Measurements from ENCODE around the gene CC2D1A.
"Not testable (repeated sequence)": the region's sequence is repeated elsewhere in the genome, so short reads cannot be mapped to it uniquely, and the experiment has no call there.

The CC2D1A gene

DNA sequence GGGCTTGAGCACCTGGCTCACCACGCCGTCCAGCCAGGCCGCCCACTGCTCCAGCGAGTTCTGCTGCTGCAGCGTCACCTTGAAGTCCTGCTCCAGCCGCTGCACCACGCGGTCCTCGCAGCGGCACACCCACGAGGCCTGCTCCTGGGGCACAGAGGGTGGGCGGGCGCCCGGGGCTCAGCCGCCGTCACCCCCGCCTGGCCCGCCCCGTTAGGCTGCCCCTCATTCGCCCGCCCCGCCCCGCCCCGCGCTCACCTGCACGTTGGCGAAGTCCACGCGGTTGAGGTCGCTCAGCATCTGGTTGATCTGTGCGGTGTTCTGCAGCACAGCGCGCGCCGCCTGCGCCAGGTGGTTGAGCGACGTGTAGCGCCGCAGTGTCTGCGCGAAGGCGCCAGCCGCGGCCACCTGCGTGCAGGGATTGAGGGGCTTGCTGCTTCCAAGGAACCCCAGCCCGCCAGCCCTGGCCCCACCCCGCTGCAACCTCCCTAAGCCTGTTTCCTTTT is 57.7 kb downstream of the CC2D1A start:
- no peak for DNase-seq

DNA sequence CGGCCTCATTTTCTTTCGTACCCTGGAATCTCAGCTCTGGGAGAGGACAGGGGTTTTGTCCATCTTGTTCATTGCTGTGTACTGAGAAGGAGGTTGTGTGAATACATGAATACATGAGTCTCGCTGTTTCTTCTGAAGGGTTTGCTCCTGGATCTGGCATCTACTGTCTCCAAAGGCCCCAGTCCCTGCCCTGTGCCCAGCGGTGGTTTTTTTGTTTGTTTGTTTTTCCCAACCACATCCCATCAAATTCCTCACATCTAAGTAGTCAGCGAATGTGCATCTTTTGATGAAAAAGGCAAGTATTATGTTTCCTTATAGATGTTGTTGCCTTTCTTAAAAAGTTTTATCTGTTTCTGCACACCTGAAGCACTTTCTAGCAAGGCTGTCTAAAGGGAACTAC is 58.8 kb downstream of the CC2D1A start:
- no peak for DNase-seq

DNA sequence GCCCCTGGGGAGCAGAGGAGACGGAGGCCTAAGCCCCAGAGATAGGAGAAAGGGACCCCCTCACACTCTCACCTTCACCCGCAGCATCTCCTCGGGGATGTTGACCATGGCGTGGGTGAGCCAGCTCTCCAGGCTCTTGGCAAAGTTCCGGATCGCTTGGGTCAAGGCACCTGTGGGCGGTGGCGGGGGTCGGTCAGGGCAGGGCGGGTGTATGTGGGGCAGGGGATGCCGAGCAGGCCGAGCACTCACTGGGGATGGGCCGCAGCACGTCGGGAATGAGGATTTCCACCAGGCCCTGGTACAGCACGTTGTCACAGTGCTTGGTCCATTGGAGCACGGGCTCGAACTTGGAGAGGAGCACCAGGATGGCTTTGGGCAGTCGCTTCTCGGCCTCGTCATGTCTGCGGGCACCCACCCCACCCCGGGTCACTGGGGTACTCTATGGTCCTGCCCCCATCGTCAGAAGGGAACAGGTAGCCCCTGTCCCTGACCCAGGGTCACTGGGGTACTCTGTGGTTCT is 59.4 kb downstream of the CC2D1A start:
- DNase-seq = peak; percentile 50

DNA sequence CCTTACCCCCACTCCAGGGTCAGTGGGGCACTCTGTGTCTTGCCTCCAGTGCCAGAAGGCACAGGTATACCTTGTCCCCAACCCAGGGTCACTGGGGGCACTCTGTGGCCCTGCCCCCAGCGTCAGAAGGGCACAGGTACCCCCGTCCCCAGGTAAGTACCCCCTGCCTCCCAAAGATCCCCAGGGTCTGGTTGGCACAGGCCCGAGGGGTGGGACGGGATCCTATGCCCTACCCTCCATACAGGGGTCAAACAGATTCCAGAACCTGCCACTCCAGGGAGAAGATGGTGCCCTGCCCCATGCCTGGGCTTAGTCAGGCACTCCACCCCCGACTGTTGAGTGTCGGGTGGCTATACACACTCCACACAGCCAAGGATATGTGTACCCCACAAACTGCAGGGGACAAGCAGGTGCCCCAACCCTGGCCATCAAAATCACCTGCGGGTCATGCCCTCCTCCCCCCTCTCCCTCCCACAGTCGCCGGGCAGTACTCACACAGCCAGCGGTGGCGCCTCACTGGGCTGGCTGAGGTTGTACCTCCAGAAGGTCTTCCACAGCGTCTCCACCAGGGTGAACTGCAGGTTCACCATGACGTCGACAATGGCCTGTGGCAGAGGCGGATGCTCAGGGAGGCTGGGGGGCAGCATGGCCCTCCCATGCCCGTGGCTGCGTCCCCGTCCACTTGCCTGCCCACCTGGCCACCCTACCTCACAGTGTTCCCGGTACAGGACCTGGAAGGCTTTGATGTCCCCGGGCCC is 60.1 kb downstream of the CC2D1A start:
- no peak for DNase-seq

DNA sequence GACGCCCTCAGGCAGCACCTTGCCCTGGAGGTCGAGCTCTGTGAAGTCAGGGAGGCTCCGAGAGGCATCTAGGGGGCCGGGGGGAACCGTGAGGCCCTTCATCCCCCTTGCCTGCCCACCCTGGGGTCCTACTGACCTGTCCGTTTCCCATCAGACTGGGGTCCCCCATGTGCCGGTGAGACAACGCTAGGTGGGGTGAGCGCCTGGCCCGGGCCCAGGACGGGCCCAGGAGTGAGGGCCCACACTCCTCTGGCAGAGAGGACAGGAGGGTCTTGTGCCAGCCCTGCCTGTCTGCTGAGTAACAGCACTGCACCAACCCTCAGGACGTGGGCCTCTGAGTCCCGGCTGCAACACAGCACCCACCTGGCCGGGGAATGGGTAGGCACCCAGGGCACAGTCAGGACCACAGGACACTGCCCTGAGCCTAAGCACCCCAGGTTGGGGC is 60.7 kb downstream of the CC2D1A start:
- DNase-seq = no peak

DNA sequence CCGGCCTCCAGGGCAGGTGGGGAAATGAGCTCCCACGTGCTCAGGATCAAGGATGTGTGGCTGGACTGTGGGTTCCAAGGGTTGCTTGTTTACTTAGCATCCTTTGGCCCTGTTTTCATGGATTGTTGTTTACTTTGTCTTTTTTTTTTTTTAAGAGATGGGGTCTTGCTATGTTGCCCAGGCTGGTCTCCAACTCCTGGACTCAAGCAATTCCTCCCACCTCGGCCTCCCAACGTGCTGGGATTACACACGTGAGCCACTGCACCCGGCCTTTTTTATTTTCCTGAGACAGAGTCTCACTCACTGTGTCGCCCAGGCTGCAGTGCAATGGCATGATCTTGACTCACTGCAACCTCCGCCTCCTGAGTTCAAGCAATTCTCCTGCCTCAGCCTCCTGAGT is 61.2 kb downstream of the CC2D1A start:
- not testable (repeated sequence) for DNase-seq

DNA sequence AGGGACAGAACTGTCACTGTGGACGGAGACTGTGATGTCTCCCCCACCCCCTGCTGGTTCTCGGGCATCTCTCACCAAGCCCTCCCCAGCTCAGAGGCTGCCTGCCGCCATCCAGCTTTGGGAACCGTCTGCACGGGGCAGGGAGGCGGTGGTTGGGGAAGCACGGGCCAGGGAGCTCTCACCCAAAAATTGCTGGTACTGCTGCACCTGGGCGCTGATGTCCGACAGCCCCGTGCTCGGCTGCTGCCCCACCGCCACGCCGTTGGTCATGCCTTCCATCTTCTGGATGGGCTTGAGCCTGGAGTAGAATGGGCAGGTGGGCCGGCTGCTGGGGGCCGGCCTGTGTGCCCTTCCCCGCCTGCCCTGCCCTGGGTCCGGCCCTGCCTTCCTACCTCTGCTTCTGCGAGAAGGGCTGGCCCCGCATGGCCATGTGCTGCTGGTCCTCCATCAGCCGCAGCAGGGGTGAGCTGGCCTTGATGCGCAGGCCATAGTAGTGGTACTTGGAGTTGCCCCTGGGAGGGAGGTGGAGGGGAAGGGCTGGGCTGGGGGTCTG is 62.5 kb downstream of the CC2D1A start:
- no peak for DNase-seq

DNA sequence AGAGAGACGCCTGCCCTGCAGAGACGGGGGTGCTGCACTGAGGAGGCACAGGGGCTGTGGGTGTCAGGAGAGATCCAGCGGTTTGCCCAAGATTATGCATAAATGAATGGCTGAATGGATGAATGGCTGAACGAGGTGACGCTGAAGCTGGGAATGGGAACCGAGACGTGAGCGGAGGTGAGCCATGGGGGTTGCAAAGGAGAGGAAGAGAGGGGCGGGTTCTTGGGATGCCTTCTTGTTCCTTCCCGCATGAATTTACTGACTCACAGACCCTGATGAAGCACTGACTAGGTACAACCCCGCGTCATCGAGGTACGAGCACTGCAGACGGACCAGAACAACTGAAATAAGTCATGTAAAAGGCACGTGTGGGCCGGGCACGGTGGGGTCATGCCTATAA is 63.0 kb downstream of the CC2D1A start:
- no peak for DNase-seq

DNA sequence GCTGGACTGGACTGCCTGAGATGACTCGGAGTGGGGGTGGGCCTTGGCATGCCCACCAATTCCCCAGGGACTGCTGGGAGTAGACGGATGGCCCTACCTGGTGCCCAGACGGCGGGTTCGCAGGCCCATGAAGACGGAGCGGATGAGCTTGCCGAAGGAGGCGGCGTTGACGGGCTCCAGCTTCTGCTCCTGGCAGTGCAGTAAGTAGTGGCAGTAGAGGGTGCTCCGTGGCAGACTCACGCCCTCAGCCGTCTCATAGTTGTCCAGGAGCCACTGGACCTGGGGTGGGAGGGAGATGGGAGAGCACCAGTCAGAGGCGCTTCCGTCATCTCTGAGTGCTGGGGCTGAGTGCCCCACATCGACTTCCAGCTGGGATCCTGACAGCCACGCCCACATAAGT is 63.9 kb downstream of the CC2D1A start:
- DNase-seq = no peak

DNA sequence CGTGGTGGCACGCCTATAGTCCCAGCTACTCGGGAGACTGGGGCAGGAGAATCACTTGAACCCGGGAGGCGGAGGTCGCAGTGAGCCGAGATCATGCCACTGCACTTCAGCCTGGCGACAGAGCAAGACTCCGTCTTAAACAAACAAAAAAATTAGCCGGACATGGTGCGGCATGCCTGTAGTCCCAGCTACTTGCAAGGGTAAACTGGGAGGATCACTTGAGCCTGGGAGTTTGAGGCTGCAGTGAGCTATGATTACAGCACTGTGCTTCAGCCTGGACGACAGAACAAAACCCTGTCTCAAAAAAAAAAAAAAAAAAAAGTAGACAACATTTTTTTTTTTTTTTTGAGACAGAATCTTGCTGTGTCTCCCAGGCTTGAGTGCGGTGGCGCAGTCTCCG is 65.9 kb downstream of the CC2D1A start:
- not testable (repeated sequence) for DNase-seq

DNA sequence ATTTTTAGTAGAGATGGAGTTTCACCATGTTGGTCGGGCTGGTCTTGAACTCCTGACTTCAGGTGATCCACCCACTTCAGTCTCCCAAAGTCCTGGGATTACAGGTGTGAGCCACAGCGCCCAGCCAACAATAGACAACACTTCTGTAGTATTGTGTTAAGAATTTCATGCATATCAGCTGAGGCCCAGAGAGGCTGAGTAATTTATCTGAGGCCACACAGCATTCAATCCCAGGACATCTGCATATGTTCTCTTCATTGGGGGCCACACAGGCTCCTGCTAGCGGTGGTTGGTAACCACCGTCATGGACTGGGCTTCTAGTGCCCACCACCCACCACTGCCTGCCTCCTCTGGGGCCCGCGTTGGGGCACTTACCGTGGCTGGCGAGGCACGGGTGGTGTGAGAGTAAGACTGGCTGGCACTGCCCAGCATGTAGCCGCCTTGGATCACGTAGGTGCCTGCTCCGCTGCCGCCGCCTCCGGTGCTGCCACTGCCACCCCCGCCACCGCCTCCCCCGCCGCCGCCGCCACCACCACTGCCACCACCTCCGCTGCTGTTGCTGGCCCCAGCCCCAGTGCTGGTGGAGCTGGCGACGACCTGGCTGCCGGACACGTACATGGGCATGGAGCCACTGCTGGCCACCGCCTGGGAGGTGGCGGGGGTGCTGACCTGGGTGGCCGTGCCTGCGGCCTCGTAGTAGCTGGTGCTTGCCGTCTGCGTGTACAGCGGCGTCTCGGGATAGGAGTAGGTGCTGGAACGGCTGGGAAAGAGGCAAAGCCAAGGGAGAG is 66.6 kb downstream of the CC2D1A start:
- no peak for DNase-seq

DNA sequence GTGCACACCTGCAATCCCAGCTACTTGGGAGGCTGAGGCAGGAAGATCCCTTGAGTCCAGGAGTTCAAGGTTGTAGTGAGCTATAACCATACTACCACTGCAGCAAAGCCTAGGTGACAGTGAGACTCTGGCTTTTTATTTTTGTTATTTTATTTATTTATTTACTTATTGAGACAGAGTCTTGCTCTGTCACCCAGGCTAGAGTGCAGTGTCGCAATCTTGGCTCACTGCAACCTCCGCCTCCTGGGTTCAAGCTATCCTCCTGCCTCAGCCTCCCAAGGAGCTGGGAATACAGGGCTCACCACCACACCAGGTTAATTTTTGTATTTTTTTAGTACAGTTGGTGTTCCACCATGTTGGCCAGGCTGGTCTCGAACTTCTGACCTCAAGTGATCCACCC is 67.5 kb downstream of the CC2D1A start:
- not testable (repeated sequence) for DNase-seq

DNA sequence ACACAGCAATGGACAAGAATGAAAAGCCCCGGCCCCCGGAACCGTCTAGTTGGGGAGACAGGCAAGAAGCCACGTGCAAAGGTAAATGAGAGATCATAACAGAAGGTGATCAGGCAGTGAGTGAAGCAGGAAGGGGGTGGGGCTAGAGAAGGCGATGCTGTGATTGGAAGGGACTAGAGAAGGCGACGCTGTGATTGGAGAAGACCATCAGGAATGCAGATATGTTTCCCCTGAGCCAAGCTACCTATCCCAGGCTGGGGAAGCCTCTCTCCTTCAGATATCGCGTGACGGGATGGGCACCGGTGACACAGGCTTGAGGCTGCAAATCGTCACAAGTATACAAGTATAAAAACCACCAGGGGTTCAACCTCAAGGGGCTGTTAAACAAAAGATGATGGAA is 68.1 kb downstream of the CC2D1A start:
- DNase-seq = peak; percentile 93

DNA sequence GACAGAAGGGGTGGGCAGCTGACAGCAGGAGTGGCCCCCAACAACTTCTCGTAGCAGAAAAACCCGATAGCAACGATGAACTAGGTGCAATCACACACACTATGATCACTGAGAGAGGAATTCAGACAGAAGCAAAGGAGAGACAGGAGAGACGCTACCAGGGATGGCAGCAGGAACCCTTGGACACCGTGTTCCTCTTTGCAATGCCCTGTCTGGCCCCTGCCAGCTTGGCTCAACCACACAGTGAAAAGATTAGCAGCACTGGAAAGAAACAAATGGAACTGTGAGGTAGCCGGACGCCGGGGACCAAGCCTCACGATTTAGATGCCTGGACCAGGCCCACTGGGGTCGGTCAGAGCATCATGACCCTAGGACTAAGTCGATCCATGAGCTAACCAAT is 69.9 kb downstream of the CC2D1A start:
- DNase-seq = no peak

DNA sequence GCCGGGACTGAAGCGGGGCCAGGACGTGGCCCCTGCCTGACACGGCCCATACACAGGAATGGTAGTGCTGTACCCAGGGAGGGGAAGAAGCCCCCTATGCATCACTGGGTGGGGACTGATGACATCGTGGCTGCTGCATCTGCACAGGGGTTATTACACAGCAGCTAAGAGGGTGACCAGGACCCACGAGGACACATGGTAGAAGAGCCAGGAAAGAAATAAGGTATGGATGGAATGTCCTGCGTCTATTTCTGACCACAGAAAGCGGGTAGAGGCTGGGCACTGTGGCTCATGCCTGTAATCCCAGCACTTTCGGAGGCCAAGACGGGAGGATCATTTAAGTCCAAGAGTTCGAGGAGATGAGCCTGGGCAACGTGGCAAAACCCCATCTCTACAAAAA is 70.4 kb downstream of the CC2D1A start:
- DNase-seq = no peak

DNA sequence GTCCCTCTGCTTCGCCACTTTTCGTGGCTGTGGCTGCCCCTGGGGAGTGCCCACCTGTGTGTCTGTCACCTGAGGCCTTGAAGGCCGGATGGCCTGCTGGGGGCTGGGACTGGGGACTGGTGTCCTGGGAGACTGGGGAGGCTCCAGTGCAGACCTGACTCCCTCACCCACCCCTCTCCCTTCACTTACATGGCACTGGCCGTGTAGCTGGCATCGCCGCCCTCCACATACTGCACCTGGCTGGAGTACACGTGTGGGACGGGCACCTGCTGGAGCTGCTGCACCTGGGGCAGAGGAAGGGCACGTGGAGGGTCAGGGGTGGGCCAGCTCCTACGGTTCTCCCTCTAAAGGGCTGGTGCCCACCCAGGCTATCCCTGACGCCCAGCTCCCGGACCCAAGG is 71.8 kb downstream of the CC2D1A start:
- no peak for DNase-seq

DNA sequence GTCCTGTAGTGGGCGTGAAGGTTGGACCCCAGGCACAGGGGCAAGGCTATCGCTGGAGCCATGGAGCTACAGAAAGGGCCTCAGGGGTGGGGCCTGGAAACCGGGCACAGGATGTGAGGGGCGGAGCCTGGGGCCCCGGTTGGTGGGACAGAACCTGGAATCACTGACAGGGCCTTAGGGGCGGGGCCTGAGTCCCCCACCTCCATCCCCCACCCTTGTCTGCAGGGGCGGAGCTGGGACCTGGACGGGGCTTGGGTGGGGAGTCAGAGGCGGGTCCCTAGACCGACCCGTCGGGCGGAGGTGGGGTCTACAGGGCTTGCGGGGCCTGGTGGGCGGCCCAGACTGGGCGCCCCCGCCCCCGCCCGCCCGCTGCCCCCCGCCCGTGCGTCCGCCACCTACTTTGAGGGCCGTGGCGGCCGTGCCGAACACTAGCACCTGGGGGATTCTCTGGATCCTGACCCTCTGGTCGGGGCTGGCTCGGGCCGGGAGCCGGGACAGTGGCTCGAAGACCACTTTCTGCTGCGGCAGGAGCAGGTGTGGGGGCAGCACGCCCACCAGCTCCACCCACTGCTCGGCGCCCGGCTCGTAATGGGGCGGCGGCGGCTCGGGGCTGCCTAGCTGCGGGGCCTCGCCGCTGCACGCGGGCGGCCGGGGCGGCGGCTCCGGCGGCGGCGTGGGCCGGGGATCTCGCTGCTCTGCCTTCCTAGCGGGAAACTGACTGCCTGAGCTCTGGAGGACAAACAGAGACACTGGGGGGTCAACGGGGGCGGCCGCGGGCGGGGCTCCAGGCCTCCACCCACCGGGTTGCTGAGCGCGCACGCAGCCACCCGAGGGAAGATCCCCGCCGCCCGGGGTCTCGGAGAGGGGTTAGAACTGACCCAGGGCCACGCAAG is 72.6 kb downstream of the CC2D1A start:
- peak; percentile 98 for DNase-seq

DNA sequence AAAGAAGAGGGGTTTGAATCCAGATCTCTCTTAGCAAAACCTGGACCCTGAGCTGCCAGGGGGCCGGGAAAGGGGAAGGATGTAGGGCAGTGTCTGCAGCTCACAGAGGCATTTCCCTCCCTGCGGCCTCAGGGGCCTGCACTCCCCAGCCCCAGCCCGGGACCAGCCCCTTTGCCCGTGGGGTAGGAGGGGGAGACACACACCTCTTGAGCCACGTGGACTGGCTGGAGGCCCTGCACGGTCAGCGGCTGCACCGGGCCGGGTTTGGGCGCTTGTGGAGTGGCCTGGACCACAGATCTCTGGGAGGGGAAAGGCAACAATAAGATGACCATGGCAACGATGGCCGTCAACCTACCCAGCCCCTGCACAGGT is 73.2 kb downstream of the CC2D1A start:
- DNase-seq = peak; percentile 69

DNA sequence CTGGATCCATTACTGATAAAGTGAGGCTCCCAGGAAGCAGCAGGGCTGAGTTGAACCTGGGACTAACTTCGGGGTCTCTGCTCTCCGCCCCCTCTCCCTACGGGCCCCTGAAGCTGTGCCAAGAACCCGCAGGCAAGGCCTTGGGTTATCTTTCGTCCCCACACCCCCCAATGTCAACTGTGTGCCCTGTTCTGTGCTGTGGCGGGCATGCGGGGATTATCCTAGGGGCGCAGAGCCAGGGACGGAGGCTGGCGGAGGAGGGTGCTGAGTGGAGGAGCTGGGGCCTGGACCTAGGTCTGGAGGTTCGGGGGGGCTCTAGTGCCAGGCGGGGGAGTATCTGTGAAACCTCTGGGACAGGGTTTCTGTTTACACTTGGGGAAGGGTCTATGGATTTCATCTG is 73.7 kb downstream of the CC2D1A start:
- DNase-seq = no peak

DNA sequence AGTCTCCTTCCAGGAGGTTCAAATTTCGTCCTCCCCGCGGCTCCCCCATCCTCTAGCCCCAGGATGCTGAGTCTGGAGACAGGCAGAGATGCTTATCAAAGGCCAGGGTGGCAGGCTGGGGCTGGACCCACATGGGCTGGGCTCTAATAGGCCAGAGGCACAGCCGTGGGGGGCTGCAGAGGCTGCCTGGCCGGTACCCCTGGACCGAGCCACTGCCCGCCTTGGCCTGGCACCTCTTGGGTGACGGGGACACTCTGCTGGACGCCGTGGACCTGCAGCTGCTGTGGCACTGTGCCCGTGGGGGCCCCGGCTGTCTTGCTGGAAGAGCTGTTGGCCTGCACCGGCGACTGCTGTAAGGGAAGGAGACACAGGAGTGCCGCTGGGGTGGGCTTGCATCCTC is 74.3 kb downstream of the CC2D1A start:
- no peak for DNase-seq

Data from islet precursor cell (in vitro differentiated cells).